ENCODE data around the gene APEH.

APEH gene

DNA sequence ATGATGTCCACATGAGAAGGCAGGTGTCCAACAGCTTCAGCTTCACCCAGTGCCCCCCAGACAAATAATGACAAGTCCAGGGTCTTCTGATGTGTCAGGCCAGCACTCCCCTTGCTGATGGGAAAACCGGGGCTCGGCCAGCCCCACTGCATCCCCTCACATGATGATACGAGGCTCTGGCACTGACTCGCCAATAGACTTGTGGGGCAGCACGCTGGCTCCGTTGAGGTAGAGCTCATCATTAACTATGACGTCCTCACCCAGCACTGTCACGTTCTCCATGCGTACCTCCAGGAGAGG is 47.4 kb downstream of the APEH start:
- CTCF ChIA-PET: no interaction called here
- POLR2A ChIA-PET: interaction anchor here (0.5 to 1.2 kb wide), 3 partner anchors 65 to 1111 kb away, joined by 5 to 7 read pairs (median 6); partner anchors contain the start of gene IP6K1
- H3K36me3 ChIP-seq (ENCODE audit: control insufficient read depth in 2 of 2, insufficient read depth in 1 of 2, low read length in 2 of 2): peaks cover 0 to 76% of the 10 kb centered on the region in 2 experiments; a peak in 1 of 3 replicates
- TF ChIP-seq, protein P1, sequence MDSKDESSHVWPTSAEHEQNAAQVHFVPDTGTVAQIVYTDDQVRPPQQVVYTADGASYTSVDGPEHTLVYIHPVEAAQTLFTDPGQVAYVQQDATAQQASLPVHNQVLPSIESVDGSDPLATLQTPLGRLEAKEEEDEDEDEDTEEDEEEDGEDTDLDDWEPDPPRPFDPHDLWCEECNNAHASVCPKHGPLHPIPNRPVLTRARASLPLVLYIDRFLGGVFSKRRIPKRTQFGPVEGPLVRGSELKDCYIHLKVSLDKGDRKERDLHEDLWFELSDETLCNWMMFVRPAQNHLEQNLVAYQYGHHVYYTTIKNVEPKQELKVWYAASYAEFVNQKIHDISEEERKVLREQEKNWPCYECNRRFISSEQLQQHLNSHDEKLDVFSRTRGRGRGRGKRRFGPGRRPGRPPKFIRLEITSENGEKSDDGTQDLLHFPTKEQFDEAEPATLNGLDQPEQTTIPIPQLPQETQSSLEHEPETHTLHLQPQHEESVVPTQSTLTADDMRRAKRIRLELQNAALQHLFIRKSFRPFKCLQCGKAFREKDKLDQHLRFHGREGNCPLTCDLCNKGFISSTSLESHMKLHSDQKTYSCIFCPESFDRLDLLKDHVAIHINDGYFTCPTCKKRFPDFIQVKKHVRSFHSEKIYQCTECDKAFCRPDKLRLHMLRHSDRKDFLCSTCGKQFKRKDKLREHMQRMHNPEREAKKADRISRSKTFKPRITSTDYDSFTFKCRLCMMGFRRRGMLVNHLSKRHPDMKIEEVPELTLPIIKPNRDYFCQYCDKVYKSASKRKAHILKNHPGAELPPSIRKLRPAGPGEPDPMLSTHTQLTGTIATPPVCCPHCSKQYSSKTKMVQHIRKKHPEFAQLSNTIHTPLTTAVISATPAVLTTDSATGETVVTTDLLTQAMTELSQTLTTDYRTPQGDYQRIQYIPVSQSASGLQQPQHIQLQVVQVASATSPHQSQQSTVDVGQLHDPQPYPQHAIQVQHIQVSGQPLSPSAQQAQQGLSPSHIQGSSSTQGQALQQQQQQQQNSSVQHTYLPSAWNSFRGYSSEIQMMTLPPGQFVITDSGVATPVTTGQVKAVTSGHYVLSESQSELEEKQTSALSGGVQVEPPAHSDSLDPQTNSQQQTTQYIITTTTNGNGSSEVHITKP (tag by site-specific recombination; IDR thresholded peaks at IDR 0.05): no peak
- TF ChIP-seq, protein P2, sequence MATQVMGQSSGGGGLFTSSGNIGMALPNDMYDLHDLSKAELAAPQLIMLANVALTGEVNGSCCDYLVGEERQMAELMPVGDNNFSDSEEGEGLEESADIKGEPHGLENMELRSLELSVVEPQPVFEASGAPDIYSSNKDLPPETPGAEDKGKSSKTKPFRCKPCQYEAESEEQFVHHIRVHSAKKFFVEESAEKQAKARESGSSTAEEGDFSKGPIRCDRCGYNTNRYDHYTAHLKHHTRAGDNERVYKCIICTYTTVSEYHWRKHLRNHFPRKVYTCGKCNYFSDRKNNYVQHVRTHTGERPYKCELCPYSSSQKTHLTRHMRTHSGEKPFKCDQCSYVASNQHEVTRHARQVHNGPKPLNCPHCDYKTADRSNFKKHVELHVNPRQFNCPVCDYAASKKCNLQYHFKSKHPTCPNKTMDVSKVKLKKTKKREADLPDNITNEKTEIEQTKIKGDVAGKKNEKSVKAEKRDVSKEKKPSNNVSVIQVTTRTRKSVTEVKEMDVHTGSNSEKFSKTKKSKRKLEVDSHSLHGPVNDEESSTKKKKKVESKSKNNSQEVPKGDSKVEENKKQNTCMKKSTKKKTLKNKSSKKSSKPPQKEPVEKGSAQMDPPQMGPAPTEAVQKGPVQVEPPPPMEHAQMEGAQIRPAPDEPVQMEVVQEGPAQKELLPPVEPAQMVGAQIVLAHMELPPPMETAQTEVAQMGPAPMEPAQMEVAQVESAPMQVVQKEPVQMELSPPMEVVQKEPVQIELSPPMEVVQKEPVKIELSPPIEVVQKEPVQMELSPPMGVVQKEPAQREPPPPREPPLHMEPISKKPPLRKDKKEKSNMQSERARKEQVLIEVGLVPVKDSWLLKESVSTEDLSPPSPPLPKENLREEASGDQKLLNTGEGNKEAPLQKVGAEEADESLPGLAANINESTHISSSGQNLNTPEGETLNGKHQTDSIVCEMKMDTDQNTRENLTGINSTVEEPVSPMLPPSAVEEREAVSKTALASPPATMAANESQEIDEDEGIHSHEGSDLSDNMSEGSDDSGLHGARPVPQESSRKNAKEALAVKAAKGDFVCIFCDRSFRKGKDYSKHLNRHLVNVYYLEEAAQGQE (tag by site-specific recombination; IDR thresholded peaks at IDR 0.05): no peak
- TF ChIP-seq ZNF221 (tag by site-specific recombination; IDR thresholded peaks at IDR 0.05; ENCODE audit: borderline replicate concordance): no peak
- TF ChIP-seq ZNF266 (tag by site-specific recombination; IDR thresholded peaks at IDR 0.05; ENCODE audit: low read depth): no peak
- no peak for TF ChIP-seq ZNF10 (tag by site-specific recombination; IDR thresholded peaks at IDR 0.05)
- no peaks in the 10 kb centered on the region for H3K9me3 ChIP-seq (ENCODE audit: control insufficient read depth, insufficient read depth, low read depth, low read length)
- no peak overlapping the region for H3K4me3 ChIP-seq (ENCODE audit: low read depth, low read length)
- no peaks in the 10 kb centered on the region for H3K4me1 ChIP-seq (ENCODE audit: control insufficient read depth, insufficient read depth, low read length)
- H3K27ac ChIP-seq (ENCODE audit: extremely low read depth, low read depth, low read length): no peak overlapping the region

DNA sequence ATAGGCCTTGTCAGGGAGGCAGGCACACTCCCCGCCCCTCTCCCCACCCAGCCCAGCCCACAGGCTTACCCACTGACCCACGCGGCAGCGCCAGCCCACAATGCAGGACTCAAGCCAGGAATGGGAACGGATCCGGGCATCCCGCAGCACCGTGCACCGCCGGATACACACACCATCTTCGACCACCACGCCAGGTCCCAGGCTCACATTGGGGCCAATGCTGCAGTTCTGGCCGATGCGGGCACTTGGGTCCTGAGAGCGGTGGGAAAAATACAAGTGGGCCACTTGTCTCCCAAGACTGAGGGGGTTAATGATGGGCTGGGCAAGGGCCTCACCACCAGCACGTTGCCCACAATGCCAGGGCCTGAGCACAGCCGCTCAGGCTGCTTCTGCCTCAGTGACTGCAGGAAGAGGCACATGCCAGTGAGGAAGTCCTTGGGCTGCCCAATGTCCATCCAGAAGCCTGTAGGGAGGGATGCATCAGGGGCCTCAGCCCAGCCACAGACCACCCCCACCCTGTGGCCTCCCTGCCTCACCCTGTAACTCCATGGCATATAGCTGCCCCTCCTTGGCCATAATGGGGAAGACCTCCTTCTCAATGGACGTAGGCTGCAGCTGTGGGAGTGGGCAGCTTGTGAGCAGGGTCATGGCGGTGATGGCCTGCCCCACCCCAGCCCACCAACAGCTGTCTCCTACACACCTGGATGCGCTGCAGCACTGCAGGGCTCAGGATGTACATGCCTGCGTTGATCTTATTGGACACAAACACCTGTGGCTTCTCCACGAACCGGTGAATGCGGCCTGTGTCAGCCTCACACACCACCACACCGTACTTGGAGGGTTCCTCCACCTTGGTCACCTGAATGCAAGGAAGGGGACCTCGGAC is 48.0 kb downstream of the APEH start:
- CTCF ChIA-PET: no interaction called here
- H3K9me3 ChIP-seq (ENCODE audit: control insufficient read depth, insufficient read depth, low read depth, low read length): no peaks in the 10 kb centered on the region
- POLR2A ChIA-PET: interaction anchor here (0.6 to 1.2 kb wide), 2 partner anchors 64 to 1111 kb away, joined by 5 to 7 read pairs; partner anchors contain the start of gene IP6K1

More for the DNA sequence above, 48.0 kb downstream of the APEH start:
- H3K4me1 ChIP-seq (ENCODE audit: control insufficient read depth, insufficient read depth, low read length): no peaks in the 10 kb centered on the region
- no peak overlapping the region; the same call in 1 of the 2 replicates for H3K4me3 ChIP-seq (ENCODE audit: low read depth, low read length)
- TF ChIP-seq ZSCAN4 (tag by site-specific recombination; IDR thresholded peaks at IDR 0.05): no peak
- TF ChIP-seq HOXD13 (CRISPR knock-in tag; IDR thresholded peaks at IDR 0.05; ENCODE audit: borderline replicate concordance): no peak
- no peak for TF ChIP-seq ZNF16 (tag by site-specific recombination; IDR thresholded peaks at IDR 0.05; ENCODE audit: low read depth)
- TF ChIP-seq SCRT2 (tag by site-specific recombination; IDR thresholded peaks at IDR 0.05): peak; percentile 85
- TF ChIP-seq, protein P2 (tag by site-specific recombination; IDR thresholded peaks at IDR 0.05): no peak
- TF ChIP-seq ZNF426 (tag by site-specific recombination; IDR thresholded peaks at IDR 0.05): no peak
- TF ChIP-seq ZBTB26 (tag by site-specific recombination; optimal IDR thresholded peaks at IDR 0.05): no peak
- TF ChIP-seq ZFHX2 (tag by site-specific recombination; conservative IDR thresholded peaks at IDR 0.05): no peak
- no peak for TF ChIP-seq ZNF175 (tag by site-specific recombination; IDR thresholded peaks at IDR 0.05)
- TF ChIP-seq SCRT1 (tag by site-specific recombination; IDR thresholded peaks at IDR 0.05; ENCODE audit: borderline replicate concordance): peak; percentile 59; the same call in 1 of the 2 replicates
- peaks cover 0 to 76% of the 10 kb centered on the region in 2 experiments; a peak in 1 of 3 replicates for H3K36me3 ChIP-seq (ENCODE audit: control insufficient read depth in 2 of 2, insufficient read depth in 1 of 2, low read length in 2 of 2)
- no peak overlapping the region for H3K27ac ChIP-seq (ENCODE audit: extremely low read depth, low read depth, low read length)
